Neural cell (in vitro differentiated cells): ENCODE measurements around the gene PACSIN2. TPM values are rescaled to one million over a fixed set of nuclear protein-coding genes. Genes with fewer than 3 reads are reported as not detected.

ENCODE experiments used
- H2AFZ ChIP-seq: fragments of 200-600, 300-800 bp; sonication (generic), shearing (Covaris generic); 2 replicates; pipeline ENCODE4 v1.6.0; 2014; ENCODE audit warnings: low read depth, mild to moderate bottlenecking, antibody characterized with exemption, low read length, moderate library complexity
- H3F3A ChIP-seq: fragments of 200-600 bp; shearing (Covaris generic); 2 replicates; pipeline ENCODE4 v1.6.1; 2016; ENCODE audit warnings: mild to moderate bottlenecking, moderate library complexity, mixed read lengths, antibody characterized with exemption, low read length; ENCODE audit not compliant: insufficient read depth, poor library complexity, severe bottlenecking
- H3K27ac ChIP-seq: fragments of 200-600, 300-800 bp; sonication (generic), shearing (Covaris generic); 2 replicates; pipeline ENCODE4 v1.5.1; 2014; ENCODE audit warnings: mild to moderate bottlenecking, low read length, moderate library complexity
- H3K27me3 ChIP-seq: fragments of 300-800, 200-600 bp; sonication (generic), shearing (Covaris generic); 2 replicates; pipeline ENCODE4 v1.6.0; 2014; ENCODE audit warnings: mild to moderate bottlenecking, low read depth, low read length, moderate library complexity; ENCODE audit not compliant: insufficient read depth
- H3K36me3 ChIP-seq: fragments of 300-800, 200-600 bp; sonication (generic), shearing (Covaris generic); 2 replicates; pipeline ENCODE4 v1.5.1; 2014; ENCODE audit warnings: mild to moderate bottlenecking, antibody characterized with exemption, low read length, moderate library complexity; ENCODE audit not compliant: insufficient read depth
- H3K4me2 ChIP-seq: fragments of 300-800, 200-600 bp; sonication (generic), shearing (Covaris generic); 2 replicates; pipeline ENCODE4 v1.6.0; 2014; ENCODE audit warnings: mild to moderate bottlenecking, low read length
- H3K4me3 ChIP-seq: fragments of 300-800, 200-600 bp; sonication (generic), shearing (Covaris generic); 2 replicates; pipeline ENCODE4 v1.5.1; 2014; ENCODE audit warnings: mild to moderate bottlenecking, low read length, moderate library complexity
- H3K79me2 ChIP-seq: fragments of 200-600 bp; shearing (Covaris generic); replicated peaks from 2 replicates; pipeline ENCODE4 v1.6.0; 2014; ENCODE audit warnings: mild to moderate bottlenecking, low read length, moderate library complexity; ENCODE audit not compliant: insufficient read depth
- H3K9ac ChIP-seq: fragments of 300-800, 200-600 bp; sonication (generic), shearing (Covaris generic); 2 replicates; pipeline ENCODE4 v1.6.1; 2016; ENCODE audit warnings: mild to moderate bottlenecking, low read length, mixed read lengths
- H3K9me2 ChIP-seq: fragments of 200-600 bp; shearing (Covaris generic); 2 replicates; pipeline ENCODE4 v1.6.1; 2016; ENCODE audit warnings: mild to moderate bottlenecking, low read length, mixed read lengths; ENCODE audit not compliant: insufficient read depth
- H3K9me3 ChIP-seq: fragments of 200-600, 300-800 bp; sonication (generic), shearing (Covaris generic); 2 replicates; pipeline ENCODE4 v1.6.1; 2016; ENCODE audit warnings: mild to moderate bottlenecking, mixed run types, low read length, moderate library complexity, mixed read lengths
- H4K20me1 ChIP-seq: fragments of 200-600 bp; shearing (Covaris generic); 2 replicates; pipeline ENCODE4 v1.6.1; 2016; ENCODE audit warnings: mild to moderate bottlenecking, mixed run types; ENCODE audit not compliant: insufficient read depth
- CTCF ChIP-seq: fragments of 450-650 bp; IDR thresholded peaks from 2 replicates; pipeline ENCODE4 v1.5.1; 2014; ENCODE audit warnings: antibody characterized with exemption, mild to moderate bottlenecking, moderate library complexity; ENCODE audit not compliant: poor library complexity, severe bottlenecking
- EP300 ChIP-seq: fragments of 450-650 bp; conservative IDR thresholded peaks from 2 replicates; pipeline ENCODE4 v1.6.1; 2014; ENCODE audit warnings: antibody characterized with exemption, mild to moderate bottlenecking, moderate library complexity; ENCODE audit not compliant: poor library complexity, severe bottlenecking
- EZH2 ChIP-seq: fragments of 200-600, 300-800 bp; shearing (Covaris generic), sonication (generic); IDR thresholded peaks from 2 replicates; pipeline ENCODE4 v1.6.1; 2014; ENCODE audit warnings: antibody characterized with exemption, low read length, borderline replicate concordance, mild to moderate bottlenecking; ENCODE audit not compliant: insufficient read depth, poor library complexity, severe bottlenecking
- MXI1 ChIP-seq: fragments of 450-650 bp; conservative IDR thresholded peaks from 2 replicates; pipeline ENCODE4 v1.6.1; 2014; ENCODE audit warnings: antibody characterized with exemption, mild to moderate bottlenecking; ENCODE audit not compliant: poor library complexity, severe bottlenecking
- POLR2AphosphoS5 ChIP-seq: IDR thresholded peaks from 2 replicates; pipeline ENCODE4 v1.6.1; 2012
- RAD21 ChIP-seq: fragments of 450-650 bp; conservative IDR thresholded peaks from 2 replicates; pipeline ENCODE4 v1.6.1; 2014; ENCODE audit warnings: antibody characterized with exemption, mild to moderate bottlenecking, moderate library complexity
- REST ChIP-seq: IDR thresholded peaks from 2 replicates; pipeline ENCODE4 v1.6.1; 2012; ENCODE audit warnings: borderline replicate concordance
- SMC3 ChIP-seq: fragments of 450-650 bp; conservative IDR thresholded peaks from 2 replicates; pipeline ENCODE4 v1.6.1; 2014; ENCODE audit warnings: antibody characterized with exemption, mild to moderate bottlenecking, moderate library complexity; ENCODE audit not compliant: poor library complexity
- TAF1 ChIP-seq: IDR thresholded peaks from 2 replicates; pipeline ENCODE4 v1.6.1; 2012; ENCODE audit warnings: low read depth
- polyA plus RNA-seq: library from polyadenylated mRNA; depleted of rRNA; stranded (reverse); fragments of >200 nt; gene quantifications from 2 replicates; pipeline ENCODE4 v1.2.3, GENCODE V29; 2014

PACSIN2 gene
- polyA plus RNA-seq, 1 donor from 2014 or later, result 47.2 TPM

- no peaks in the 10 kb centered on the region for H3K9me2 ChIP-seq
- no peak for TF ChIP-seq EZH2
- TF ChIP-seq POLR2AphosphoS5, result no peak
- no peak for TF ChIP-seq RAD21
- TF ChIP-seq SMC3, result no peak
- no peak for TF ChIP-seq EP300
- TF ChIP-seq CTCF, result no peak
- TF ChIP-seq MXI1, result no peak
- TF ChIP-seq TAF1, result no peak
- no peak for TF ChIP-seq REST
- H3K4me2 ChIP-seq, result no peak overlapping the region
- no peaks in the 10 kb centered on the region for H3F3A ChIP-seq
- H3K9me3 ChIP-seq, result no peaks in the 10 kb centered on the region
- no peak overlapping the region for H2AFZ ChIP-seq
- H4K20me1 ChIP-seq, result no peaks in the 10 kb centered on the region
- no peak overlapping the region for H3K9ac ChIP-seq
- no peak overlapping the region for H3K27ac ChIP-seq
- H3K27me3 ChIP-seq, result no peaks in the 10 kb centered on the region
- no peaks in the 10 kb centered on the region for H3K79me2 ChIP-seq
- no peak overlapping the region for H3K4me3 ChIP-seq
- no peaks in the 10 kb centered on the region for H3K36me3 ChIP-seq
These were observed 72.6 kb downstream of the PACSIN2 start for GRCh38 chr22:42942351-42942750.

GRCh38 chr22:42939941-42940653 is 74.9 kb downstream of the PACSIN2 start:
- Histone ChIP-seq H3K27me3 (no peaks in the 10 kb centered on the region), H3K36me3 (no peaks in the 10 kb centered on the region), H4K20me1 (no peaks in the 10 kb centered on the region), H2AFZ (no peak overlapping the region), H3K4me2 (no peak overlapping the region), H3K4me3 (no peak overlapping the region), H3K27ac (no peak overlapping the region), H3K79me2 (no peaks in the 10 kb centered on the region), H3K9me2 (no peaks in the 10 kb centered on the region), H3K9ac (no peak overlapping the region), H3F3A (no peaks in the 10 kb centered on the region), H3K9me3 (no peaks in the 10 kb centered on the region)
- TF ChIP-seq EZH2 (no peak), RAD21 (no peak), EP300 (no peak), SMC3 (no peak), MXI1 (no peak), POLR2AphosphoS5 (no peak), REST (no peak), CTCF (no peak), TAF1 (no peak)
